ENCODE data around the gene COL25A1. TPM values are rescaled to one million over a fixed set of nuclear protein-coding genes. Genes with fewer than 3 reads are reported as not detected.
"Not testable (repeated sequence)": the region's sequence is repeated elsewhere in the genome, so short reads cannot be mapped to it uniquely, and the experiment has no call there.

The COL25A1 gene
- total RNA-seq, 2 experiments from 2014 or later, result not detected

DNA sequence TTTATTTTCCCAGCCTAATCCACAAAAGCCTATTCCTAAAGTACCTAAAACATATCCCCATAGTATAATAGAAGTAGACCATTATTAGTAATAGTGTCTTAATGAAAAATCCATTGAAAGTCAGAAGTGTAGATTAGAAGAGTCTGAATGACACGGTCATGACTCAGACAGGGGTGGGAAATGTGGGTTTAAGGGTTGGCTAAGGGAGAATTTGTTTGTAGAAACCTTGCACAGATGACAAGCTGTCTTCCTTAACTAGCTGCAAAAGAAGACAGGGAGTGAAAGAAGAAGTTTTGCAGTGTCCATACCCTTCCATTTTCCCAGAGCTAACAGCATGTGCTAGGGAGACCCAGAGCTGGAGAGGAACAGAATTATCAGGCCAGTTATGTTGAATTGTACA is 296.9 kb downstream of the COL25A1 start:
- intact Hi-C loops (cut with micrococcal nuclease), result no loop called here
- H3K4me1 Mint-ChIP-seq (ENCODE audit: low read depth), result no peaks in the 10 kb centered on the region

DNA sequence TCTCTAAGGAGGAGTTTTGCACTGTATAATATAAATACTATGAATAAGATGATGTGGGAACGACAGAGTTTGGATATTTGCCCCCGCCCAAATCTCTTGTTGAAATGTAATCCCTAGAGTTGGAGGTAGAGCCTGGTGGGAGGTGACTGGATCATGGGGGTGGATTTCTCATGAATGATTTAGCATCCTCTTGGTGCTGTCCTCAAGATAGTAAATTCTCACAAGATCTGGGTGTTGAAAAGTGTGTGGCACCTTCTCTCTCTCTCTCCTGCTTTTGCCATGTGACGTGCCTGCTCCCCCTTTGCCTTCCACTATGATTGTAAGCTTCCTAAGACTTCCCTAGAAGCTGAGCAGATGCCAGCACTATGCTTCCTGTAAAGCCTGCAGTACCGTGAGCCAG is 298.0 kb downstream of the COL25A1 start:
- H3K36me3 Mint-ChIP-seq, result no peaks in the 10 kb centered on the region
- no peak for DNase-seq
- no peak overlapping the region for H3K4me3 Mint-ChIP-seq
- CTCF ChIA-PET, result no interaction called here
- intact Hi-C loops (cut with micrococcal nuclease), result no loop called here
- no peaks in the 10 kb centered on the region for H3K4me1 Mint-ChIP-seq (ENCODE audit: low read depth)
- no peaks in the 10 kb centered on the region for H3K27me3 Mint-ChIP-seq
- no peaks in the 10 kb centered on the region for H3K9me3 Mint-ChIP-seq
- POLR2A ChIA-PET, result no interaction called here
- H3K27ac Mint-ChIP-seq, result no peak overlapping the region

More for the DNA sequence above, 296.9 kb downstream of the COL25A1 start:
- H3K27ac Mint-ChIP-seq, result no peak overlapping the region
- no peak for DNase-seq
- H3K36me3 Mint-ChIP-seq, result no peaks in the 10 kb centered on the region
- no peaks in the 10 kb centered on the region for H3K27me3 Mint-ChIP-seq
- ChIA-PET POLR2A (no interaction called here), CTCF (no interaction called here)
- H3K9me3 Mint-ChIP-seq, result no peaks in the 10 kb centered on the region
- H3K4me3 Mint-ChIP-seq, result no peak overlapping the region

DNA sequence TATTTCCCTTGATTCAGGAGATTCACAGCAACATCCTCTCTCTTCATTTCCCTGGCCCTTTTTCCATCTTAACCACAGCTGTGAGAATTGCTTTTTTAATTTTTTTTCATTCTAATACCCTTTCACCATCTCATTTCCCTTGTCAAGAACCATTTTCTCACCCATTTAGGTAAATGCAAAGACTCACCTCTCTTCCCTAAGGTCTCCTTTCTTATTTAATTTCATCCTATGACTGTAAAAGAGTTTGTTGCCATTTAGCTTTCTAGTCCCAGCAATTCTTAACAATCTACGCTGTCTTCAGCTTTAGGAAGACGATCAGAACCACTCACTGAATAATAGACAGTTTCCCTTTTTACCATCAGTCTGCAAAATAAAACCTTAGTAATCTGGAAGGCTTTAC is 298.5 kb downstream of the COL25A1 start:
- no peak overlapping the region for H3K27ac Mint-ChIP-seq
- H3K27me3 Mint-ChIP-seq, result no peaks in the 10 kb centered on the region
- no peak for DNase-seq
- H3K9me3 Mint-ChIP-seq, result peaks cover 2% of the 10 kb centered on the region
- POLR2A ChIA-PET, result no interaction called here
- no peaks in the 10 kb centered on the region for H3K4me1 Mint-ChIP-seq (ENCODE audit: low read depth)
- no peak overlapping the region for H3K4me3 Mint-ChIP-seq
- H3K36me3 Mint-ChIP-seq, result no peaks in the 10 kb centered on the region
- CTCF ChIA-PET, result no interaction called here
- intact Hi-C loops (cut with micrococcal nuclease), result no loop called here

DNA sequence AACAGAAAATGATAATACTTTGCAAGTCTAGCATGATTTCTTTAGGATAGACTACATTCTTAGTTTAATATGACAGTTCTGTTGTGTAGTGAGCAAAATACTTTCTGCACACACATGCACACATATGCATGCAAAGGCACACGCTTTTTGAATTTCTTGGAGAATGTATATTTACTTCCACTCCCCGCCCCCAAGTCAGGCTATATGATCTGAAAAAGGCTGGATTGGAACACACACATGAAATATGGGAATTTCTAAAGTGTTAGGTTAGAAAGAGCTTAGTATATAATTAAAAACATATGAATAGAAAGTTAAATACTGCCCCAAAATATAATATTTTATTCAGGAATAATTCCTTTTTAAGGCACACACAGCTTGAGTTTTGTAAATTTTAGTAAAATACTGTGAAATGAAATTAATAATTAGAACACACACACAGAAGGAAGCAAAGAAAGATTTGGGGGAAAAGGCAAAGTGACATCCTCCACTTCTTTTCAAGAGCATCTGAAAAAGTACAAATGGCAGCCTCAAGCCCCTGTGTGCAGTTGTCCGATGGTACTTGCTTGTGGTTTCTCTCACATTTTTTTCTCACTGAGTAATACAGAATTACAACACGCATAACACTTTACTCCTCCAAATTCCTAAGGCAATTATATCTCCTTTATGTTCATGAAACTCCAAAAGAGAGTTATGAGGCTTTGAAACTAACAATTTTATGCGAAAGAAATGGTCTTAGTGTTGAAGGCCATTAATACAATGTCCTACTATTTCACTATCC is 310.7 kb downstream of the COL25A1 start:
- Mint-ChIP-seq H3K27me3 (peaks cover 3% of the 10 kb centered on the region), H3K9me3 (no peaks in the 10 kb centered on the region), H3K27ac (no peak overlapping the region), H3K4me3 (no peak overlapping the region), H3K36me3 (no peaks in the 10 kb centered on the region), H3K4me1 (ENCODE audit: low read depth) (no peaks in the 10 kb centered on the region)
- intact Hi-C loops (cut with micrococcal nuclease), result no loop called here
- ChIA-PET POLR2A (no interaction called here), CTCF (no interaction called here)
- no peak for DNase-seq

DNA sequence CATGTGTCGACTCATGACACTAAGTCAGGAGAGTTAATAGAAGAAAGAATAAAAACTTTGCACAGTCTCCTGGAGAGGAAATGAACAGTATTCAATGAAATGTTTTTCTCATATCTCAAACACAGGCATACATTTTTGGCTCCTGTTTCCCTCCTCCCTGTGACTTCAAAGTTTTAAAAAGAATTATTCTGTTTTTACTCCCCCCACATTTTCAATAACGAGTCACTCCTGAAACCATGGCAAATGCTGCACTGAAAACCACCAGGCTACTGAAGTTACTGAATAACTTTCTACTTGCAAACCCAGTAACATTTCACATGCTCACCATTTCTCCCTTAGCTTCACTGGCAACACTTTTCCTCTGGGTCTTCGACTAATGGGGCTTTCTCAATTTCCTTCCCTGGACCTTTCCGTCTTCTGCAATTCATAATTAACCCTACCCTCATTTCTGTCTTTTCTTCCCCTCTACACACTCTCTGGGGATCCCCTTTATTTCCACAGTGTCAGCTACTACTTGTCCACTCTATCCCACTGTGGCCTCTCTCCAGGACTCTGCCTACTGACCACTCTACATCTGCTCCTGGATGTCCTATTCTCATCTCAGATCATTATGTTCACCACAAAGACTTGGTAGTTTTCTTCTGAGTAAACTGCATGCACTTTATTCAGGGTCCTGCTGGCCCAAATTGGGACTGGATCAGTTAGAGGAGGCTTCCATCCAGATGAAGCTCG is 313.8 kb downstream of the COL25A1 start:
- DNase-seq, result no peak
- Mint-ChIP-seq H3K9me3 (no peaks in the 10 kb centered on the region), H3K27me3 (no peaks in the 10 kb centered on the region), H3K27ac (no peak overlapping the region), H3K36me3 (no peaks in the 10 kb centered on the region), H3K4me3 (no peak overlapping the region), H3K4me1 (ENCODE audit: low read depth) (no peaks in the 10 kb centered on the region)
- CTCF ChIA-PET, result no interaction called here
- intact Hi-C loops (cut with micrococcal nuclease), result no loop called here
- POLR2A ChIA-PET, result no interaction called here

DNA sequence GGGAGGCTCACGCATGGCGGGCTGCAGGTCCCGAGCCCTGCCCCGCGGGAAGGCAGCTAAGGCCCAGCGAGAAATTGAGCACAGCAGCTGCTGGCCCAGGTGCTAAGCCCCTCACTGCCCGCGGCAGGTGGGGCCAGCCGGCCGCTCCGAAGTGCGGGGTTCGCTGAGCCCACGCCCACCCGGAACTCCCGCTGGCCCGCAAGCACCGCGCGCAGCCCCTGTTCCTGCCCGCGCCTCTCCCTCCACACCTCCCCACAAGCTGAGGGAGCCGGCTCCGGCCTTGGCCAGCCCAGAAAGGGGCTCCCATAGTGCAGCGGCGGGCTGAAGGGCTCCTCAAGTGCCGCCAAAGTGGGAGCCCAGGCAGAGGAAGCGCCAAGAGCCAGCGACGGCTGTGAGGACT is 318.0 kb downstream of the COL25A1 start:
- H3K27ac Mint-ChIP-seq; CTCF ChIA-PET; H3K4me1 Mint-ChIP-seq (ENCODE audit: low read depth); H3K27me3 Mint-ChIP-seq; H3K4me3 Mint-ChIP-seq; H3K9me3 Mint-ChIP-seq; H3K36me3 Mint-ChIP-seq; DNase-seq; POLR2A ChIA-PET; intact Hi-C loops (cut with micrococcal nuclease): not testable (repeated sequence)

DNA sequence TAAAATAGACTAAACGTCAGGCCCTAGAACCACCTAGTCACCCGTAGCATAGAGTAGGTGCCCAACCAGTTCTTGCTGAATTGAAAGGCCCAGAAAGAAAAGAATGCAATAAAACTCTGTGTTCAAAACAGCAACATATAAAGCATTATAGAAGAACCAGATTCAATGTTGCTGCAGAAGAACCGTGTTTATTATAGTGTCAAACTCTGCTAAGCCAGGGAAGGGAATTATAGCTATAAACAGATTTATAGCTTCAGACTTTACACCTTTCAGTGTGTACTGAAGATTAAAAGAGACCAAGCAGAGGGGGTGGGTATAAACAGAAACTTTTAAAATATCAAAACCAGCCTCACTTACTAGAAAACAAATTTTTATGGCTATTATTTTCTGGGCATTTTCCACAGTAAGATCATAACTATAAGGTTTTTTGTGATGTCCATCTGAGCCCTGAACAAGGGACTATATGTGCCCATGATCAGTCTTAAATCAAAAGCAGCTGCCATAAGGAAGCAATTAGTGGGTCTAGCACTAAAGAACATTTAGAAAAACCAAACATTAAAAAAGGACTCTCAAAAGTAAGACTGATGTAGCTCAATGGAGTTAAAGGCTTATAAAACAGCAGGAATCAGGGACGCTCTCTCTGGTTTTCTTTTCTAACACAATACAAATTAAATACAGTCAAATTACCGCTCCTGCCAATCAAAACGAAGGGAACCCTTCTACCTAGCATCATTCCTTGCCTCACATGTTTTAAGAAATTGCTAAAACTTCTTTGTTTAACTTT is 319.9 kb downstream of the COL25A1 start:
- H3K27me3 Mint-ChIP-seq, result peaks cover 5% of the 10 kb centered on the region
- POLR2A ChIA-PET, result no interaction called here
- H3K4me3 Mint-ChIP-seq, result no peak overlapping the region

DNA sequence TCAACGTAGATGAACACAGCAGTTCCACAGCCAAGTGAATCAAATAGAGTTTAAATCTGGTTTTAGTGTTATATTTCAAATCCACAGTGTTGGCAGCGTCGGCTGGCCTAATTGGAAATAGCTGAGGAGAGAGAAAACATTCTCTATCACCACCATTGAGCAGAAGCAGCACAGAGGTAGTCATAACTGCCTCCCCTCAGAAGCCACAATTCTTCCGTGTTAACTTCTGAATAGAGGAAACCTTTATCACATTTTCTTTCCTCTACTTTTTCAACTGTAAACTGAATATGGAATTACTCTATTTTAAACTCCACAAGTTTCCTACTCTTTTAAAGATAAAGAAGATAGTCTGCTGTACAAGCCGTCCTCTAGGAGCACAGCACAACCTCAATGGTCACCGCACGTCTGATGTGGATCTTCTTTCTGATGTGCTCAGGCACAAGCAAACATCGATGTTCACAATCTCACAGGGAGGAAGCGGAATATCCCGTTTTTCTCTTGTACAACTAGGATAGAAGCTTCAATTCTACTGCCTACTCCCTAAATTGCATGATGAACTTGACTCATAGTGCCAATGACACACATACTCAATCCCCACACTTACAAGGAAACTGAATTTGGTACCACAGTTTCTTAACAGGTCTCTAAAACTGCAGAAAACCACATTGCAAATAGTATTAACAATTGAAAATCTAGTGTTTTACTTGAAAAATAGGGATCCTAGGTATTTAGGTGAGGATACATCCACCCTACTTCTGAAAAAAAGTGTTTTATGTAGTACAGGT is 321.8 kb downstream of the COL25A1 start:
- Mint-ChIP-seq H3K27me3 (peaks cover 5% of the 10 kb centered on the region), H3K4me3 (no peak overlapping the region), H3K27ac (no peak overlapping the region), H3K36me3 (no peaks in the 10 kb centered on the region), H3K4me1 (ENCODE audit: low read depth) (no peaks in the 10 kb centered on the region), H3K9me3 (no peaks in the 10 kb centered on the region)
- intact Hi-C loops (cut with micrococcal nuclease), result no loop called here
- POLR2A ChIA-PET, result no interaction called here
- CTCF ChIA-PET, result no interaction called here
- DNase-seq, result no peak

More for the DNA sequence above, 319.9 kb downstream of the COL25A1 start:
- Mint-ChIP-seq H3K4me1 (ENCODE audit: low read depth) (no peaks in the 10 kb centered on the region), H3K27ac (no peak overlapping the region), H3K36me3 (no peaks in the 10 kb centered on the region), H3K9me3 (no peaks in the 10 kb centered on the region)
- intact Hi-C loops (cut with micrococcal nuclease), result no loop called here
- DNase-seq, result no peak
- CTCF ChIA-PET, result no interaction called here

DNA sequence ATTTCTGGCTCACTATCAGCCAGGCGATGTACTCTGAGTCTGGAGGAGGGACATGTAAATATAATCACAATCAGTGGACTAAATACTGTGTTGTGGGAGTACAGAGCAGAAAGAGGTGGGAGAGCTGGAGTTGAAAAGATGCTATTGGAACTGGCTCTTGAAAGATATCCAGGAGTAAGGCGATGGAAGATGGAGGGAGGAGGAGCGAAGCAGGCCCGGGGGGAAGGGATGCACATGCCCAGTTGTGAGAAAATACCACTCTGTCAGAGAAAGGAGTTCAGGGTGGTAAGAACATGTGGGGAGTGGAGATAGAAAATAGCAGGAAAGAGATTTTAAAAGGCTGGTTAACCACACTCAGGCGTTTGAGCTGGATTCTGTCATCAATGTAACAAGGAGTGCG is 322.7 kb downstream of the COL25A1 start:
- Mint-ChIP-seq H3K27ac (no peak overlapping the region), H3K9me3 (no peaks in the 10 kb centered on the region), H3K36me3 (no peaks in the 10 kb centered on the region), H3K27me3 (peaks cover 5% of the 10 kb centered on the region), H3K4me3 (no peak overlapping the region), H3K4me1 (ENCODE audit: low read depth) (no peaks in the 10 kb centered on the region)
- ChIA-PET CTCF (no interaction called here), POLR2A (no interaction called here)
- no peak for DNase-seq
- intact Hi-C loops (cut with micrococcal nuclease), result no loop called here

DNA sequence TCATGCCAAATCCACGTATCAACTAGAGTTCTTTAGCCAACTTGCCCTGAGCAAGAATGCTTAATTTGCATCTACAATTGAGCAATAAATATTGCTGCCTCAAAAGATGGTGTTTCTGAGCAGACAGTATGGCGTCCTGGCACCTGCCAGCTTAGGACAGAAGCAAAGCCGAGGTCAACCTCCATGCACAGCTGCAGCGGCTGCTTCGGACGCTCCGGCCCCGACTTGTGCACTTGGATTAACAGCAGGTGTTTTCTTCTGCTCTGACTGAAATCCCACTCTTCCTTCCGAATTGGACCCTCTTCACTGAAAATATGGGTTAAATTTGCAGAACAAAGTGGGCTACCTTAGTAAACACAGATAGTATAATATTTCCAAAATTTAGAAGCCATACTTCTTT is 324.4 kb downstream of the COL25A1 start:
- no peak overlapping the region for H3K4me3 Mint-ChIP-seq
- POLR2A ChIA-PET, result no interaction called here
- H3K27ac Mint-ChIP-seq, result no peak overlapping the region
- DNase-seq, result no peak
- CTCF ChIA-PET, result no interaction called here
- intact Hi-C loops (cut with micrococcal nuclease), result no loop called here
- H3K36me3 Mint-ChIP-seq, result no peaks in the 10 kb centered on the region
- H3K27me3 Mint-ChIP-seq, result peaks cover 5% of the 10 kb centered on the region
- H3K9me3 Mint-ChIP-seq, result no peaks in the 10 kb centered on the region
- peaks cover 6% of the 10 kb centered on the region for H3K4me1 Mint-ChIP-seq (ENCODE audit: low read depth)

DNA sequence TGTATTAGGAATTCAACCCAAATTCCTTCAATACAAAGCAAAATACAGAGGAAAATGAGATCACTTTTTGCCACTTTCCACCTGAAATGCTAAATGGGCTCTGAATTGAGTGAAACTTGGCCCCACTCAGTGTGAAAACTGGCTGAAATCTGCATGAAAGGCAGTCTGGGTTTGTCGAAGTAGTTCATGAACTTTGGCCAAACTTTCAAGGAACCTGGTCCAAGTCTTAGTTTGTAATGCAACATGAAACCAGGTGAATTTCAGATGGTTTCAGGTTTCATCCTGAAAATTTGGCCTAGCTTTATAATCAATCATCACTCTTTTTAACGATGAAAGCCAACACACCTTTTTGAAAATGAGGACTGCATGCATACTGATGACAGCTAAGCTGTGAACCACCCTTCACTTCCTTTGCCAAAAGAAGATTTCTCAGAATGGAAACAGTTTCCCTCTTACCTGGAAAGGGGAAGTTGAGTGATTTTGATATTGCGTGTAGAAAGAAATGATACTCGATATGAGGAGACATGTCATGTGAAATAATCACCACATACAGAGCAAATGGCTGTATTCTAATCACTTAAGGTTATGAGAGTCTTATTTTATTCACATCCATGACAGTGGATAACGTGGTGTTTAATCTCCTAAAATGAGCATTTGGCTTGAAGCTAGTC is 329.7 kb downstream of the COL25A1 start:
- Mint-ChIP-seq H3K27ac (peak overlapping the region; percentile 68), H3K27me3 (no peaks in the 10 kb centered on the region), H3K4me1 (ENCODE audit: low read depth) (peaks cover 22% of the 10 kb centered on the region), H3K4me3 (no peak overlapping the region), H3K9me3 (no peaks in the 10 kb centered on the region), H3K36me3 (no peaks in the 10 kb centered on the region)
- no peak for DNase-seq
- ChIA-PET CTCF (no interaction called here), POLR2A (interaction anchor here (0.6 kb wide), 1 partner anchor 1221 kb away, joined by 3 read pairs; no protein-coding TSS in a partner anchor)
- intact Hi-C loops (cut with micrococcal nuclease), result loop anchor here (1.0 to 5.0 kb wide), 4 partner anchors 306 to 845 kb away; partner anchors contain the start of gene GAR1

All from activated CD4-positive, alpha-beta memory T cell treated with anti-CD3 and anti-CD28 coated beads for 36 hours (primary cell).